K562 (cell line): Measurements from ENCODE around the gene CFAP251. TPM values are rescaled to one million over a fixed set of nuclear protein-coding genes. Genes with fewer than 3 reads are reported as not detected.
A peak's percentile ranks its signal among the peaks of the same experiment; 100 is the strongest.

Experiments used
- C11orf30 ChIP-seq: fragments of 450-650 bp; IDR thresholded peaks from 2 replicates; pipeline ENCODE4 v1.6.1; 2016; ENCODE audit warnings: low read depth, mild to moderate bottlenecking
- CBX8 ChIP-seq: fragments of 200-600 bp; sonication (generic); IDR thresholded peaks from 2 replicates; pipeline ENCODE4 v1.6.1; 2012; ENCODE audit warnings: borderline replicate concordance, mixed run types, low read depth, mild to moderate bottlenecking, moderate library complexity, mixed read lengths, low read length, control low read depth, inconsistent platforms; ENCODE audit not compliant: poor library complexity, severe bottlenecking; ENCODE audit errors: extremely low read depth
- CC2D1A ChIP-seq: fragments of 450-650 bp; IDR thresholded peaks from 2 replicates; pipeline ENCODE4 v1.6.1; 2017; ENCODE audit warnings: mild to moderate bottlenecking
- DEAF1 ChIP-seq: fragments of 450-650 bp; formaldehyde crosslinking; IDR thresholded peaks from 2 replicates; pipeline ENCODE4 v1.4.0; 2020; ENCODE audit warnings: mild to moderate bottlenecking, moderate library complexity
- HMG20A ChIP-seq: fragments of 450-650 bp; formaldehyde crosslinking; conservative IDR thresholded peaks from 2 replicates; pipeline ENCODE4 v1.4.0; 2020; ENCODE audit warnings: mild to moderate bottlenecking, mixed read lengths
- MAFF ChIP-seq: IDR thresholded peaks from 2 replicates; pipeline ENCODE4 v1.6.1; 2012; ENCODE audit warnings: low read length, improper control_type of control experiment
- MBD1 ChIP-seq: fragments of 250-450 bp; sonication (Bioruptor Pico); IDR thresholded peaks from 2 replicates; pipeline ENCODE4 v1.8.0; 2022; ENCODE audit warnings: inconsistent platforms
- POLR2AphosphoS5 ChIP-seq: IDR thresholded peaks from 2 replicates; pipeline ENCODE4 v1.6.1; 2011; ENCODE audit warnings: mild to moderate bottlenecking, low read depth, low read length, moderate library complexity; ENCODE audit not compliant: control insufficient read depth, insufficient read depth
- RCOR1 ChIP-seq, 2 experiments: IDR thresholded peaks; 2 replicates each; pipeline ENCODE4 v1.6.1; 2012; ENCODE audit warnings: low read depth in 2 of 2, low read length in 2 of 2, borderline replicate concordance in 1 of 2, improper control_type of control experiment in 1 of 2
- SAFB ChIP-seq: fragments of 200-400 bp; formaldehyde crosslinking; IDR thresholded peaks from 2 replicates; pipeline ENCODE4 v1.6.1; 2017; ENCODE audit warnings: low read depth, low read length, borderline replicate concordance
- SP1 ChIP-seq: sonication (generic); formaldehyde crosslinking; IDR thresholded peaks from 2 replicates; pipeline ENCODE4 v1.8.1; 2022; ENCODE audit warnings: mild to moderate bottlenecking, missing genetic modification reagents
- TAF1 ChIP-seq: IDR thresholded peaks from 2 replicates; pipeline ENCODE4 v1.6.1; 2011; ENCODE audit warnings: mild to moderate bottlenecking, low read length, moderate library complexity; ENCODE audit not compliant: insufficient read depth, control insufficient read depth, severe bottlenecking; ENCODE audit errors: extremely low read depth
- YBX1 ChIP-seq: fragments of 450-650 bp; IDR thresholded peaks from 2 replicates; pipeline ENCODE4 v1.7.1; 2016; ENCODE audit warnings: mild to moderate bottlenecking
- ZBTB9 ChIP-seq: fragments of 450-650 bp; formaldehyde crosslinking; IDR thresholded peaks from 2 replicates; pipeline ENCODE4 v1.4.0; 2020; ENCODE audit warnings: mild to moderate bottlenecking, moderate library complexity
- ZNF407 ChIP-seq: fragments of 450-650 bp; IDR thresholded peaks from 2 replicates; pipeline ENCODE4 v1.6.1; 2016; ENCODE audit warnings: low read depth
- ZNF507 ChIP-seq: conservative IDR thresholded peaks from 2 replicates; pipeline ENCODE4 v1.6.1; 2017; ENCODE audit warnings: missing genetic modification characterization, missing compliant biosample characterization
- polyA plus RNA-seq, 8 experiments: library from polyadenylated mRNA; depleted of rRNA in 4 of 8; stranded (reverse) in 5 of 8; unstranded in 3 of 8; fragments of >200 nt; fragmentation: Nextera tagmentation in 2 of 8; fragmentation: Illumina TruSeq in 1 of 8; extraction: Ambion mirVana in 2 of 8; extraction: Trizol in 1 of 8; gene quantifications; 2 replicates each; pipeline versions ENCODE4 v1.2.1 to v1.2.3, GENCODE V29; 2011 to 2014; ENCODE audit warnings: inconsistent platforms in 1 of 8, missing spikeins in 1 of 8
- total RNA-seq, 7 experiments: library from RNA; depleted of rRNA in 6 of 7; stranded (reverse); fragments of >200 nt in 6 of 7; fragmentation: Illumina TruSeq in 2 of 7; extraction: Trizol in 2 of 7; gene quantifications; 2 replicates each; pipeline versions ENCODE4 v1.2.1 to v1.2.3, GENCODE V29; 2011 to 2021; ENCODE audit warnings: low replicate concordance in 1 of 7

Gene CFAP251
- total and polyA plus RNA-seq, 9 of the 15 experiments (the other 6 are each of a cell fraction or from before 2014, with no cell fraction given) = 16.6 to 31.0 (median 19.1) TPM

- no peak for TF ChIP-seq RCOR1 (IDR thresholded peaks at IDR 0.05; ENCODE audit: borderline replicate concordance in 1 of 2, low read depth in 2 of 2, low read length in 2 of 2)
- no peak for TF ChIP-seq YBX1
- no peak for TF ChIP-seq ZBTB9 (CRISPR knock-in tag)
- no peak for TF ChIP-seq TAF1
- TF ChIP-seq SAFB = no peak
- TF ChIP-seq DEAF1 (CRISPR knock-in tag) = no peak
- TF ChIP-seq MAFF = peak; percentile 47
- TF ChIP-seq SP1 (CRISPR knock-in tag) = no peak
- no peak for TF ChIP-seq ZNF407
- TF ChIP-seq POLR2AphosphoS5 = no peak
- no peak for TF ChIP-seq ZNF507
- peak; percentile 73 for TF ChIP-seq C11orf30
- no peak for TF ChIP-seq CC2D1A
- no peak for TF ChIP-seq MBD1 (CRISPR knock-in tag)
- TF ChIP-seq CBX8 = no peak
- TF ChIP-seq HMG20A = no peak
Measured at GRCh38 chr12:121980892-121981272, 62.5 kb downstream of the CFAP251 start (continued).
